CD8-positive, alpha-beta memory T cell (primary cell): Measurements from ENCODE around the gene FUBP3. TPM values are rescaled to one million over a fixed set of nuclear protein-coding genes. Genes with fewer than 3 reads are reported as not detected.
A peak's percentile ranks its signal among the peaks of the same experiment; 100 is the strongest.
"Not testable (repeated sequence)": the region's sequence is repeated elsewhere in the genome, so short reads cannot be mapped to it uniquely, and the experiment has no call there.

Experiments
- CTCF ChIA-PET: fragments of 350-600 bp; sonication (Branson Sonifier 250); formaldehyde crosslinking; loops from one replicate; lab custom pipeline; 2021; ENCODE audit warnings: antibody characterized with exemption; lab: Charles Lee
- POLR2A ChIA-PET: fragments of 350-600 bp; sonication (Branson Sonifier 250); formaldehyde crosslinking; loops from one replicate; lab custom pipeline; 2021; ENCODE audit warnings: antibody characterized with exemption; lab: Charles Lee
- DNase-seq, 5 donors: peaks; one replicate each; pipeline versions ENCODE4 v3.0.0 to v3.0.0-alpha.2; 2020 to 2022; ENCODE audit warnings: mixed read lengths in 1 of 5
- H3K27ac ChIP-seq: one replicate; pipeline ENCODE4 v1.7.0; 2013; ENCODE audit warnings: low read depth, mild to moderate bottlenecking, low read length, moderate library complexity
- H3K27me3 ChIP-seq: 2 replicates; pipeline ENCODE4 v1.7.0; 2013; ENCODE audit warnings: low read length, mild to moderate bottlenecking; ENCODE audit not compliant: insufficient read depth, poor library complexity, severe bottlenecking
- H3K36me3 ChIP-seq: 2 replicates; pipeline ENCODE4 v1.7.0; 2013; ENCODE audit warnings: mild to moderate bottlenecking, low read length, moderate library complexity; ENCODE audit not compliant: insufficient read depth
- H3K4me1 ChIP-seq: 2 replicates; pipeline ENCODE4 v1.7.0; 2013; ENCODE audit warnings: mild to moderate bottlenecking, low read length, moderate library complexity; ENCODE audit not compliant: insufficient read depth
- H3K4me3 ChIP-seq: 2 replicates; pipeline ENCODE4 v1.7.0; 2013; ENCODE audit warnings: mild to moderate bottlenecking, low read length
- H3K9me3 ChIP-seq: 2 replicates; pipeline ENCODE4 v1.7.0; 2013; ENCODE audit warnings: mild to moderate bottlenecking, low read length
- H3K27ac Mint-ChIP-seq, 8 donors: one replicate each; pipeline ENCODE4 v1.8.0; 2020 to 2021; ENCODE audit warnings: mixed read lengths in 8 of 8, mild to moderate bottlenecking in 6 of 8, inconsistent platforms in 3 of 8, moderate library complexity in 3 of 8
- H3K27me3 Mint-ChIP-seq, 2 donors: one replicate each; pipeline ENCODE4 v1.8.0; 2020 to 2021; ENCODE audit warnings: mixed read lengths in 2 of 2, mild to moderate bottlenecking in 1 of 2, moderate library complexity in 1 of 2
- H3K36me3 Mint-ChIP-seq, 3 donors: one replicate each; pipeline ENCODE4 v1.8.0; 2020 to 2021; ENCODE audit warnings: mixed read lengths in 3 of 3, inconsistent platforms in 1 of 3, mild to moderate bottlenecking in 1 of 3
- H3K4me1 Mint-ChIP-seq, 3 donors: one replicate each; pipeline ENCODE4 v1.8.0; 2020 to 2021; ENCODE audit warnings: mixed read lengths in 3 of 3, inconsistent platforms in 1 of 3, mild to moderate bottlenecking in 1 of 3
- H3K4me3 Mint-ChIP-seq, 7 donors: one replicate each; pipeline ENCODE4 v1.8.0; 2020 to 2021; ENCODE audit warnings: mixed read lengths in 7 of 7, mild to moderate bottlenecking in 6 of 7, moderate library complexity in 4 of 7, inconsistent platforms in 2 of 7
- H3K9me3 Mint-ChIP-seq, 5 donors: one replicate each; pipeline ENCODE4 v1.8.0; 2020 to 2022; ENCODE audit warnings: mixed read lengths in 5 of 5, mild to moderate bottlenecking in 3 of 5, moderate library complexity in 2 of 5, inconsistent platforms in 1 of 5
- polyA plus RNA-seq: library from polyadenylated mRNA; unstranded; fragments of 300-500 nt; fragmentation: Illumina TruSeq; gene quantifications from one replicate; pipeline ENCODE4 v1.2.3, GENCODE V29; 2021
- total RNA-seq, 2 experiments: library from RNA; stranded (reverse); gene quantifications; one replicate each; pipeline ENCODE4 v1.2.3, GENCODE V29; 2021

Gene FUBP3
- total and polyA plus RNA-seq, 3 experiments from 2014 or later, result 35.0 to 50.4 (median 49.9) TPM

- H3K27me3 ChIP-seq, result no peaks in the 10 kb centered on the region
- H3K4me3 ChIP-seq, result peak overlapping the region; percentile 87
- Mint-ChIP-seq H3K9me3 (peaks cover 0 to 2% (median 0%) of the 10 kb centered on the region in 5 donors), H3K4me1 (peaks cover 3 to 12% (median 8%) of the 10 kb centered on the region in 3 donors), H3K27me3 (peaks cover 3 to 4% of the 10 kb centered on the region in 2 donors), H3K27ac (peak overlapping the region in 5 of 8 donors; percentile 64 to 96 (median 83)), H3K4me3 (peak overlapping the region; percentile 84 to 97 (median 94)), H3K36me3 (peaks cover 0 to 1% (median 0%) of the 10 kb centered on the region in 3 donors)
- no peaks in the 10 kb centered on the region for H3K4me1 ChIP-seq
- no peak overlapping the region for H3K27ac ChIP-seq
- CTCF ChIA-PET, result interaction anchor here (0.7 to 4.6 kb wide), 20 partner anchors 9 to 256 kb away, joined by 3 to 34 read pairs (median 4); partner anchors contain the start of genes EXOSC2 and PRDM12
- H3K36me3 ChIP-seq, result no peaks in the 10 kb centered on the region
- peak; percentile 35 to 62 (median 52) for DNase-seq
- no peaks in the 10 kb centered on the region for H3K9me3 ChIP-seq
- POLR2A ChIA-PET, result interaction anchor here (1.2 to 2.1 kb wide), 2 partner anchors 11 to 59 kb away, joined by 6 to 7 read pairs; partner anchors contain the start of gene EXOSC2
Measured at GRCh38 chr9:130682421-130683121, 103.2 kb downstream of the FUBP3 start.

DNA sequence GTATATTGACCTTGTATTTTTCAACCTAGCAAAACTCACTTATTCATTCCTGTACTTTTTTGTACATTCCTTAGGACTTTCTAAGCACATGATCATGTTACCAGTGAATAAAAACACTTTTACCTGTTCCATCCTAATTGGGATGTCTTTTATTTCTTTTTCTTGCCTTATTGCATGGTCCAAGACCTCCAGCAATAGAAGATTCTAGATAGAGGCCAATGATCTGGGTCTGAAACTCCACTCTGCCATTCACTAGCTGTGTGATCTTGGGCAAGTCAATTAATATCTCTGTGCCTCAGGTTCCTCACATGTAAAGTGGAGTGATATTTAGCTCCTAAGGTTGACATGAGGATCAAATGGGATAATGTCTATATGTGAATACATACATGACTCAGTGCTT, 105.7 kb downstream of the FUBP3 start:
- Histone ChIP-seq H3K36me3 (no peaks in the 10 kb centered on the region), H3K27me3 (no peaks in the 10 kb centered on the region), H3K4me1 (no peaks in the 10 kb centered on the region), H3K4me3 (no peak overlapping the region), H3K27ac (no peak overlapping the region), H3K9me3 (no peaks in the 10 kb centered on the region)
- ChIA-PET CTCF (interaction anchor here (1.2 to 1.8 kb wide), 2 partner anchors 16 to 225 kb away, joined by 3 to 8 read pairs; no protein-coding TSS in a partner anchor), POLR2A (no interaction called here)
- no peak for DNase-seq
- Mint-ChIP-seq H3K9me3 (peaks cover 0 to 2% (median 0%) of the 10 kb centered on the region in 5 donors), H3K36me3 (peaks cover 0 to 1% (median 0%) of the 10 kb centered on the region in 3 donors), H3K27me3 (peaks cover 4 to 6% of the 10 kb centered on the region in 2 donors), H3K27ac (no peak overlapping the region), H3K4me1 (peaks cover 5 to 24% (median 15%) of the 10 kb centered on the region in 3 donors), H3K4me3 (peak overlapping the region in 1 of 7 donors; percentile 50)

DNA sequence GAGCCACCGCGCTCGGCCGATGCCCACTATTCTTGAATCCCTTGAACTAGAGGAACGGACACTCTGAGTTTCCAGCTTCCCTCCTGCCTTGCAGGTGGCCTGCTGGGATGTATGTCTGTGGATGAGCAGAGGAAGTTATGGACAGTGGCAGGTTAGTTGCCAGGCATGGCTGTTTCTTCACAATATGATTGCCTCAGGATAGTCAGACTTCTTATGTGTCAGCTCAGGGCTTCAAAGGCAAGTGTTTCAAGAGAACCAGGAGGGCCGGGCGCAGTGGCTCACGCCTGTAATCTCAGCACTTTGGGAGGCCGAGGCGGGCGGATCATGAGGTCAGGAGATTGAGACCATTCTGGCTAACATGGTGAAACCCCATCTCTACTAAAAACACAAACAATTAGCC, 106.6 kb downstream of the FUBP3 start:
- POLR2A ChIA-PET, DNase-seq, H3K36me3 ChIP-seq, H3K27ac ChIP-seq, H3K27ac Mint-ChIP-seq, H3K27me3 ChIP-seq, H3K9me3 ChIP-seq, H3K4me1 ChIP-seq, H3K9me3 Mint-ChIP-seq, H3K27me3 Mint-ChIP-seq, H3K4me3 ChIP-seq, H3K36me3 Mint-ChIP-seq: not testable (repeated sequence)
- Mint-ChIP-seq H3K4me1 (peaks cover 7 to 20% (median 20%) of the 10 kb centered on the region in 3 donors), H3K4me3 (peak overlapping the region in 1 of 7 donors; percentile 56)
- CTCF ChIA-PET, result interaction anchor here (0.7 to 1.8 kb wide), 3 partner anchors 13 to 225 kb away, joined by 3 to 5 read pairs (median 4); no protein-coding TSS in a partner anchor

DNA sequence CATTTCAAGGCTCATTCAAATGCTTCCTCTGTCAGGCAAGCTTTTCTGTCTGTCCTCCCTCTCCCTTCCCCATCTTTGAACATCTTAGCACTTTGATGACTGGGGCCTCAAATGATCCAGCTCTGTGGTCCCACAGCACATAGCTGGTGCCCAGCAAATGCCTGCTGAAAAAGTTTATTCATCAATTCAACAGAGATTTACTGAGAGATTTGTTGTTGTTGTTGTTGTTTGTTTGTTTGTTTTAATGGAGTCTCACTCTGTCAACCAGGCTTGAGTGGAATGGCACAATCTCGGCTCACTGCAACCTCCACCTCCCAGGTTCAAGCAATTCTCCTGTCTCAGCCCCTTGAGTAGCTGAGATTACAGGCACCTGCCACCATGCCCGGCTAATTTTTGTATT, 108.2 kb downstream of the FUBP3 start:
- Histone ChIP-seq H3K9me3 (no peaks in the 10 kb centered on the region), H3K27me3 (no peaks in the 10 kb centered on the region), H3K27ac (no peak overlapping the region), H3K36me3 (no peaks in the 10 kb centered on the region), H3K4me3 (no peak overlapping the region), H3K4me1 (peaks cover under 1% of the 10 kb centered on the region)
- Mint-ChIP-seq H3K27me3 (peaks cover 4 to 8% of the 10 kb centered on the region in 2 donors), H3K27ac (no peak overlapping the region), H3K36me3 (no peaks in the 10 kb centered on the region), H3K4me3 (peak overlapping the region in 1 of 7 donors; percentile 58), H3K4me1 (peaks cover 5 to 18% (median 13%) of the 10 kb centered on the region in 3 donors), H3K9me3 (peaks cover 0 to 2% (median 0%) of the 10 kb centered on the region in 5 donors)
- no peak for DNase-seq
- ChIA-PET POLR2A (no interaction called here), CTCF (interaction anchor here (1.0 to 1.3 kb wide), 3 partner anchors 9 to 20 kb away, joined by 3 read pairs; no protein-coding TSS in a partner anchor)

Other genes with a start within 250 kb of the FUBP3 start
- gene ASS1, start 134.6 kb upstream of the FUBP3 start, total RNA-seq, result 1 to 10 TPM; 2.3 to 3.4 TPM
- not detected for gene ASS1, start 134.6 kb upstream of the FUBP3 start, polyA plus RNA-seq
- under 1 TPM in 1 of 2 experiments, not detected in 1; 0.11 TPM for gene PRDM12, start 85.0 kb downstream of the FUBP3 start, total RNA-seq
- not detected for gene PRDM12, start 85.0 kb downstream of the FUBP3 start, polyA plus RNA-seq
- gene EXOSC2, start 114.2 kb downstream of the FUBP3 start, total RNA-seq, result 10 to 100 TPM; 83.5 to 88.4 TPM
- gene EXOSC2, start 114.2 kb downstream of the FUBP3 start, polyA plus RNA-seq, result 24.2 TPM